ENCODE results near the gene KLK15.

DNA sequence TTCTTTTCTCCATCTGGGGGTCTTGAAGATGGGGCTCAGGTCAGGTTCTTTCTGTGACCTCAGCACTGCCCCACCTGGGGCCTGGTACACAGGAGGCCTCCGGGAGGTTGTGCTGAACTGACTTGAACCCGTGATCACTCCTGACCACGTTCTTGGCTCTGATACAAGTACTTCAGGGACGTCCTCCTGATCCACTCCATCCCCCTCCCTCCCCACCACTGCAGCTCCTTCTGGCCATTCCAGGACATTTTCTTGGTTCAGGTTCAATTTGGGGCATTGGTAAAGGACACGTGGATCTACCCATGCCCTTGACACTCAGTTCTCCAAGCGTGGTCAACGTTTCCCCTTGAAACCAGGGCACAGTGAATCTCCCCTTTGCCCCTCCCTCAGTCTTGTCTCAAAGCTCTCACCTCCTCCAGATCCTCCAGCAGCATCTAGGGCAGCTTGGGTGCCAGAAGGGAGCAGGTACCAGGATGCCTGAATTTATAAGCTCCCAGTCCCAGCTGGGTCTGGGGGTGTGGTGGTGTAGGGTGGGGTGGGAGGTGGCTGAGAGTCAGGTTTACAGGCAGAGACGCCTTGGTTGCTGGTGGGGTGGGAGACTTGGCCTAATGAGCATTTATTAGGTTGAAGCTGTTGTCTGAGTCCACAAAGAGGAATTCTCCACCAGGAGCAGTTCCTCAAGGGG, at the start of gene KLK15:
- TF ChIP-seq, protein P1, sequence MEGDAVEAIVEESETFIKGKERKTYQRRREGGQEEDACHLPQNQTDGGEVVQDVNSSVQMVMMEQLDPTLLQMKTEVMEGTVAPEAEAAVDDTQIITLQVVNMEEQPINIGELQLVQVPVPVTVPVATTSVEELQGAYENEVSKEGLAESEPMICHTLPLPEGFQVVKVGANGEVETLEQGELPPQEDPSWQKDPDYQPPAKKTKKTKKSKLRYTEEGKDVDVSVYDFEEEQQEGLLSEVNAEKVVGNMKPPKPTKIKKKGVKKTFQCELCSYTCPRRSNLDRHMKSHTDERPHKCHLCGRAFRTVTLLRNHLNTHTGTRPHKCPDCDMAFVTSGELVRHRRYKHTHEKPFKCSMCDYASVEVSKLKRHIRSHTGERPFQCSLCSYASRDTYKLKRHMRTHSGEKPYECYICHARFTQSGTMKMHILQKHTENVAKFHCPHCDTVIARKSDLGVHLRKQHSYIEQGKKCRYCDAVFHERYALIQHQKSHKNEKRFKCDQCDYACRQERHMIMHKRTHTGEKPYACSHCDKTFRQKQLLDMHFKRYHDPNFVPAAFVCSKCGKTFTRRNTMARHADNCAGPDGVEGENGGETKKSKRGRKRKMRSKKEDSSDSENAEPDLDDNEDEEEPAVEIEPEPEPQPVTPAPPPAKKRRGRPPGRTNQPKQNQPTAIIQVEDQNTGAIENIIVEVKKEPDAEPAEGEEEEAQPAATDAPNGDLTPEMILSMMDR (IDR thresholded peaks at IDR 0.05): no peak
- no peak for TF ChIP-seq POLR2A (IDR thresholded peaks at IDR 0.05)
